GM12874 (cell line): ENCODE measurements around the gene CXCL6.

ENCODE experiments used
- CTCF ChIP-seq: IDR thresholded peaks from 2 replicates; pipeline ENCODE4 v1.5.1; 2011; ENCODE audit warnings: low read depth, mild to moderate bottlenecking, control low read depth, low read length, moderate library complexity; ENCODE audit not compliant: insufficient read depth

CXCL6 gene

GRCh38 chr4:73811841-73812240 lies 24.6 kb upstream of the CXCL6 start:
- no peak for TF ChIP-seq CTCF

GRCh38 chr4:73814679-73815078 lies 21.8 kb upstream of the CXCL6 start:
- no peak for TF ChIP-seq CTCF

DNA sequence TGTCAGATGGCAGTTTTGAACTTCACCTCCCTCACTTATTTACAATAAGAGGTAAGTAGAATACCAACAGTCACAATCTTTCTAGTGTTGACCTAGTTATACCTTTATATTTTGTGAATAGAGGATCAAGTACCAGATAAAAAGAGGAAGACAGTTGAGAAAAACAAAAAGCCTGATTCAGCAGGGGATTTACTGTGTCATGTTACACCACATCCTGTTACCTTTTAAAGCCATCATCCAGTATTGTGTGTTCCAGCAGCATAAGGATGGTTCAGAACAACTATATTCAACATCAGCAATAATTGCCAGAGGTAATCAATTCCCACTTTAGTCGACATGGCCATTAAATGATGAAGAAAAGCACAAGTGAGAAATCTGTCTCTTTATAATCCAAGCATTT lies 21.3 kb upstream of the CXCL6 start:
- TF ChIP-seq CTCF = no peak

DNA sequence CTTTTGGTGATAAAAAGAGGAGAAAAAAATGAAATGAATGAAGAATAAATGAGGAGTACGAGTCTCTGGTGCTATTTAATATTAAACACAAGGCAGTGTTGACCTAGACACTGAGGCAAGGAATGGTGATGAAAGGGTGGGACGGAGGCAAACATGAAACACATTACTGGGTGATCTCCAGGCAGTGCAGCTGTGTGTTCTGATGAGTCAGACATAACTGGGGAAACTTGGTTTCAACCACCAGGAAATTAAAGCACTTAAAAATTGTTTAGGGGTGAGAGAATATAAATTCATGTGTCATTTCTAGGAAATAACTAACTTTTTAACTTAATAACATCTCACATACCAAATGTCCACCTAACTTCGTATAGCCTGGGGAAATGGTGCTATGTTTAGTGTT lies 19.7 kb upstream of the CXCL6 start:
- TF ChIP-seq CTCF = no peak

DNA sequence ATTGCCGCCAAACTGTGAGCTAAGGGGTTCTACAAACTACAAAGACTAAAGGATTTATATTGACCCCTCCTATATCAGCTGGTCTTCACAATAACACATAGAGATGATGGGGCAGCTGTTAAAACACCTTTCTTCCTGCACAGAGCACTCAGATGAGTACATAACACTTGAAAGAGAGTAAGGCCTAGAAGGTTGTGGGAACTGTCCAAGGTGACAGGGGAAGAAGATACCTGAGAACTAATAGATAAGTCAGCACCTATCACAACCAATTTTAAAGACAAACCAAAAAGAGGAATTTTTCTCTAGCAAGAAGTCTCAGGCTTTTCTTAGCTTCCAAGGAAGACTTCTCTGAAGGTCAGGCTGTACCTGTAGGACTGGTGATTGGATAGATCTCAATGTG lies 19.1 kb upstream of the CXCL6 start:
- TF ChIP-seq CTCF = no peak

GRCh38 chr4:73821325-73821724 lies 15.2 kb upstream of the CXCL6 start:
- no peak for TF ChIP-seq CTCF

GRCh38 chr4:73822389-73822788 lies 14.1 kb upstream of the CXCL6 start:
- TF ChIP-seq CTCF = no peak
